NB4 (cell line): Measurements from ENCODE around the gene ACE.

Experiments
- MYC ChIP-seq: IDR thresholded peaks from 2 replicates; pipeline ENCODE4 v1.6.1; 2011; ENCODE audit warnings: low read depth, low read length
- POLR2A ChIP-seq: IDR thresholded peaks from 2 replicates; pipeline ENCODE4 v1.6.1; 2011; ENCODE audit warnings: mild to moderate bottlenecking; ENCODE audit not compliant: insufficient read length; ENCODE audit errors: extremely low read depth
- TF ChIP-seq, protein P1 (sequence below): IDR thresholded peaks from one replicate; pipeline ENCODE4 v1.5.1; 2012; ENCODE audit warnings: low read depth, low read length

GRCh38 chr17:63463771-63464170 is 13.1 kb upstream of the ACE start:
- TF ChIP-seq, protein P1, sequence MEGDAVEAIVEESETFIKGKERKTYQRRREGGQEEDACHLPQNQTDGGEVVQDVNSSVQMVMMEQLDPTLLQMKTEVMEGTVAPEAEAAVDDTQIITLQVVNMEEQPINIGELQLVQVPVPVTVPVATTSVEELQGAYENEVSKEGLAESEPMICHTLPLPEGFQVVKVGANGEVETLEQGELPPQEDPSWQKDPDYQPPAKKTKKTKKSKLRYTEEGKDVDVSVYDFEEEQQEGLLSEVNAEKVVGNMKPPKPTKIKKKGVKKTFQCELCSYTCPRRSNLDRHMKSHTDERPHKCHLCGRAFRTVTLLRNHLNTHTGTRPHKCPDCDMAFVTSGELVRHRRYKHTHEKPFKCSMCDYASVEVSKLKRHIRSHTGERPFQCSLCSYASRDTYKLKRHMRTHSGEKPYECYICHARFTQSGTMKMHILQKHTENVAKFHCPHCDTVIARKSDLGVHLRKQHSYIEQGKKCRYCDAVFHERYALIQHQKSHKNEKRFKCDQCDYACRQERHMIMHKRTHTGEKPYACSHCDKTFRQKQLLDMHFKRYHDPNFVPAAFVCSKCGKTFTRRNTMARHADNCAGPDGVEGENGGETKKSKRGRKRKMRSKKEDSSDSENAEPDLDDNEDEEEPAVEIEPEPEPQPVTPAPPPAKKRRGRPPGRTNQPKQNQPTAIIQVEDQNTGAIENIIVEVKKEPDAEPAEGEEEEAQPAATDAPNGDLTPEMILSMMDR = no peak
- TF ChIP-seq POLR2A = no peak
- TF ChIP-seq MYC = no peak
